Progenitor cell of endocrine pancreas (in vitro differentiated cells): Measurements from ENCODE around the gene PNRC2. TPM values are rescaled to one million over a fixed set of nuclear protein-coding genes. Genes with fewer than 3 reads are reported as not detected.

Experiments used
- DNase-seq: peaks from one replicate; pipeline ENCODE4 v3.0.0; 2021; ENCODE audit warnings: low spot score; ENCODE audit not compliant: unreplicated experiment
- H3K27ac Mint-ChIP-seq: 2 replicates; pipeline ENCODE4 v1.8.0; 2021; ENCODE audit warnings: mild to moderate bottlenecking, moderate library complexity, mixed read lengths
- H3K27me3 Mint-ChIP-seq: 2 replicates; pipeline ENCODE4 v1.8.0; 2021; ENCODE audit warnings: mixed read lengths
- H3K36me3 Mint-ChIP-seq: 2 replicates; pipeline ENCODE4 v1.8.0; 2022; ENCODE audit warnings: mixed read lengths; ENCODE audit not compliant: insufficient read depth
- H3K4me1 Mint-ChIP-seq: 2 replicates; pipeline ENCODE4 v1.8.0; 2021; ENCODE audit warnings: low read depth, mixed read lengths
- H3K4me3 Mint-ChIP-seq: 2 replicates; pipeline ENCODE4 v1.8.0; 2021; ENCODE audit warnings: low read depth, mild to moderate bottlenecking, moderate library complexity, mixed read lengths
- H3K9me3 Mint-ChIP-seq: 2 replicates; pipeline ENCODE4 v1.8.0; 2021; ENCODE audit warnings: low read depth, mixed read lengths
- total RNA-seq: library from RNA; stranded (reverse); gene quantifications from 2 replicates; pipeline ENCODE4 v1.2.1, GENCODE V29; 2021
- TF ChIP-seq, protein P1 (sequence below): fragments of 200-600 bp; sonication (generic); IDR thresholded peaks from one replicate; pipeline ENCODE4 v1.5.0; 2021; ENCODE audit warnings: antibody characterized with exemption, mild to moderate bottlenecking; ENCODE audit not compliant: unreplicated experiment

PNRC2 gene
- total RNA-seq, 1 donor from 2014 or later, result 148 TPM

DNA sequence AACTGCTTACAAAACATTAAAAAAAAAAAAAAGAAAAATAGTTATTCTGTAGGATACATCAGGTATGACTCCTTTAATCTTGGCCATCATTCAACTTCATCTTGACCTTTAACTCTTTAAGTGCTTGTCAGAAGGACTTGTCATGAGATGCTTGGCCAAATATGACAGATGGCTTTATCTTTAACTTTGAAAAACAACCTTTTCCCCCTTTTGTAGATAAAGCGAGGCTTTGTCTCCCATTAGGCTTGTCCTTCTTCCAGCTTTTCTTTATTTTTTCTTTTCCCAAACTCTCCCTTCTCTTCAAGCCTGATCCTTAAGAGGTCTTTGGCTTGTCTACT, 18.2 kb downstream of the PNRC2 start:
- peaks cover 33% of the 10 kb centered on the region for H3K4me1 Mint-ChIP-seq
- DNase-seq, result no peak
- H3K4me3 Mint-ChIP-seq, result peak overlapping the region; percentile 97
- no peaks in the 10 kb centered on the region for H3K27me3 Mint-ChIP-seq
- peaks cover 2% of the 10 kb centered on the region for H3K9me3 Mint-ChIP-seq
- TF ChIP-seq, protein P1, sequence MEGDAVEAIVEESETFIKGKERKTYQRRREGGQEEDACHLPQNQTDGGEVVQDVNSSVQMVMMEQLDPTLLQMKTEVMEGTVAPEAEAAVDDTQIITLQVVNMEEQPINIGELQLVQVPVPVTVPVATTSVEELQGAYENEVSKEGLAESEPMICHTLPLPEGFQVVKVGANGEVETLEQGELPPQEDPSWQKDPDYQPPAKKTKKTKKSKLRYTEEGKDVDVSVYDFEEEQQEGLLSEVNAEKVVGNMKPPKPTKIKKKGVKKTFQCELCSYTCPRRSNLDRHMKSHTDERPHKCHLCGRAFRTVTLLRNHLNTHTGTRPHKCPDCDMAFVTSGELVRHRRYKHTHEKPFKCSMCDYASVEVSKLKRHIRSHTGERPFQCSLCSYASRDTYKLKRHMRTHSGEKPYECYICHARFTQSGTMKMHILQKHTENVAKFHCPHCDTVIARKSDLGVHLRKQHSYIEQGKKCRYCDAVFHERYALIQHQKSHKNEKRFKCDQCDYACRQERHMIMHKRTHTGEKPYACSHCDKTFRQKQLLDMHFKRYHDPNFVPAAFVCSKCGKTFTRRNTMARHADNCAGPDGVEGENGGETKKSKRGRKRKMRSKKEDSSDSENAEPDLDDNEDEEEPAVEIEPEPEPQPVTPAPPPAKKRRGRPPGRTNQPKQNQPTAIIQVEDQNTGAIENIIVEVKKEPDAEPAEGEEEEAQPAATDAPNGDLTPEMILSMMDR, result no peak
- peak overlapping the region; percentile 99 for H3K27ac Mint-ChIP-seq
- H3K36me3 Mint-ChIP-seq, result peaks cover 16% of the 10 kb centered on the region

DNA sequence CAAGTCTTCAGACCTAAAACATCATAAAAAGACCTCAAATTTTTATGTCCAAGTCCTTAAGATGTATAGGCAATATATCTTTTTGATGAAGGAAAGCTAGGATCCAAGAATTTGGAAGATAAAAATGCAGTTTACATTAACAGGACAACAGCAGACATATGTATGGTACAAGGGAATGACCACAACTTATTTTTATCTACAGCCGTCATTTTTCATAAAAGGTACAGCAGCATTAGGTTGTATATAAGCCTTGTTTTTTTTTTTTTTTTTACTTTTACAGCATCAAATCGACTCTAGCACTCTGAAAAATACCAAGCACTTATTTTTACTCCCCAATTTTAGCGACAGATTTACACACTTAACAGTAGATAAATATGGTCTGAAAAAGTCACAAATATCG, 19.2 kb downstream of the PNRC2 start:
- TF ChIP-seq, protein P1, result no peak
- no peaks in the 10 kb centered on the region for H3K27me3 Mint-ChIP-seq
- no peak for DNase-seq
- H3K36me3 Mint-ChIP-seq, result peaks cover 15% of the 10 kb centered on the region
- peaks cover 2% of the 10 kb centered on the region for H3K9me3 Mint-ChIP-seq
- H3K4me1 Mint-ChIP-seq, result peaks cover 33% of the 10 kb centered on the region
- peak overlapping the region; percentile 99 for H3K27ac Mint-ChIP-seq
- H3K4me3 Mint-ChIP-seq, result peak overlapping the region; percentile 97

DNA sequence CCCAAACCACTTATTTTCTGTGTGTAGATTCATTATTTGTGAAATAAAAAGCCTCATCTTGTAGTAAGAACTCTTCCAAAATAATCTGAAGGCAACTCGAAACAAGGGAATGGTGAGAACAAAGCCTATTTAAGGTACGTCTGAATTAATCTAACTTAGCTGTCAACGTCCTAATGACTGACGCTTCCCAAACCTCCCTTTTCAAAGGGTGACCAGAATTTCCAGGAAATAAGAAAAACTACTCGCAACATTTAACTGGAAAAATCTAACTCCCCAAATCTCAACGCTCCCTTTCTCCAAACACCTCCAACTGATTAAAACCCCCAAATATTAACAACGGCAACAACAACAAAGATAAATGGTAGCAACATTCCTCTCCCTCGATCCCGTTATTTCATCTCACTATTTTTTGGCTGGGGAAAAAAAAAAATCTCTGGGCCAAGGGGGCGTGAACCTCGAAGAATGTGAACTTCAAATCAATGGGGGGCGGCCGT, 19.8 kb downstream of the PNRC2 start:
- Mint-ChIP-seq H3K4me1 (peaks cover 36% of the 10 kb centered on the region), H3K27ac (peak overlapping the region; percentile 99), H3K27me3 (no peaks in the 10 kb centered on the region), H3K9me3 (peaks cover 2% of the 10 kb centered on the region), H3K4me3 (peak overlapping the region; percentile 97), H3K36me3 (peaks cover 12% of the 10 kb centered on the region)
- TF ChIP-seq, protein P1, result no peak
- no peak for DNase-seq

DNA sequence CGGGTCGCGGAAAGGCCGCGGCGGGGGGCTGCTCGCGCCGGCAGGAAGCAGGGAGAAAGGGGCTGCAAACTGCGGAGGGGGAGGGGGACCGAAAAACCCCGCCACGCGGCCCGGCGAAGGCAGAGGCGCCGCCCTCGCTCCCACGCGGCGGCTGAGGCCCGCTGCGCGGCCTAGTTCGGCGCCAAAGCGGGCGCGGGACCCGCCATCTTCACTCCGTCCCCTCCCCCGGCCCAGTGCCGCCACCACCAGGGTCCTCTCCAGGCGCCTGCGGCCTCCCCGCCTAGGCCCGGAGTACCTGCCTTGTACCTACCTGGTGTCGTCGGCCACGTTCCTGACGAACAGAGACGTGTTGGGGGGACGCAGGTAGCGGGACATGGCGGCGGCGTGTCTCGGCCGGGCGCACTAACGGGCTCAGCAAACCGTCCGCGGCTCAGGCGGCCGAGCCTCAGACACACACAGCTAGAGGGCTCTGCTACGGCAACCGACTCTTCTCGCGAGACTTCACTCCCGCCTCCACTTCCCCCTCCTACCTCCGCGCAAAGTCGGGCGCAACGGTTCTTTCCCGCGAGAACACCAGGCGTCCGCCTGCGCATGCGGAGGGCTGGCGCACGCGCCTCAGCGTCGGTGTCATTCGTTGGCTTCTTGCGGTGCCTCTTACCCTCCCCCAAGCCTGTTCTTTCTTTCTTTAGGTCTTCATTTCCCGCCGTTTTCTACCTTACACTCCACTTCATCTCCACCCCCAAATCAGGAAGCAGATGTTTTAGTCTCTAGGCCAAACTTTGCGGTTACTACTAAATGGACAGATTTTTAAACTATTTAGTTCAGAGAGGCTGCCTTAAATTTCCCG, 20.5 kb downstream of the PNRC2 start, which contains the start of gene SRSF10:
Gene SRSF10 (minus strand): TSS at position 447 of the 847 bp plus-strand sequence. CDS start 72 bp downstream, at position 375.
- H3K27ac Mint-ChIP-seq, result peak within 1 kb of the TSS; percentile 99
- DNase-seq, result peak; percentile 92
- no peaks in the 10 kb centered on the region for H3K27me3 Mint-ChIP-seq
- H3K9me3 Mint-ChIP-seq, result peaks cover 2% of the 10 kb centered on the region
- H3K4me1 Mint-ChIP-seq, result peaks cover 37% of the 10 kb centered on the region
- H3K36me3 Mint-ChIP-seq, result peaks cover 7% of the 10 kb centered on the region
- peak within 1 kb of the TSS; percentile 97 for H3K4me3 Mint-ChIP-seq
- TF ChIP-seq, protein P1, result no peak

DNA sequence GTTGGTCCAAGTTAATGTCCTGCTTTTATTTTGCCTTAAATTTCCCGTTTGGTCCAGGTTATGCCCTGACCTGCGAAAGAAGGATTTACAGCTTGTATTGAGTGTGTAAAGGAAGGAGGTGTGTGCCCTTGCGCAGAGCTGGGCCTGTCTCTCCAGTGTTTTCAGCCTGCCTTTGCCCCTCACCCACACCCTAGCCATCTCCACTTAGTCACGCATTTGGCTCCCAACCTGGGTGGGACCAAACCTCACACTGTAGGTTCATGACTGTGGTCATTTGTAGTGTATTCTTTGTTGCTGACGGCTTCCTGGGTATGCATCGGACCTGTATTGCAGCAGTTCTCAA, 21.1 kb downstream of the PNRC2 start:
- TF ChIP-seq, protein P1, result no peak
- DNase-seq, result no peak

More for the DNA sequence above, 21.1 kb downstream of the PNRC2 start:
- H3K36me3 Mint-ChIP-seq, result peaks cover 7% of the 10 kb centered on the region
- H3K27me3 Mint-ChIP-seq, result no peaks in the 10 kb centered on the region
- H3K27ac Mint-ChIP-seq, result peak overlapping the region; percentile 99
- H3K9me3 Mint-ChIP-seq, result peaks cover 2% of the 10 kb centered on the region
- H3K4me1 Mint-ChIP-seq, result peaks cover 37% of the 10 kb centered on the region
- H3K4me3 Mint-ChIP-seq, result peak overlapping the region; percentile 97
